Stimulated activated naive CD4-positive, alpha-beta T cell (primary cell): ENCODE results near the gene CNNM1.

Experiments used
- DNase-seq, 6 experiments: peaks; one replicate each; lab custom pipeline; 2025; lab: John Stamatoyannopoulos, UW

CNNM1 gene

GRCh38 chr10:99329304-99329553, at the start of gene CNNM1:
CNNM1 (plus strand) TSS chr10:99329356; CDS start chr10:99329388, 32 bp downstream.
- DNase-seq: no peak

GRCh38 chr10:99279626-99280111, 49.5 kb upstream of the CNNM1 start:
- no peak for DNase-seq

GRCh38 chr10:99280472-99280871, 48.7 kb upstream of the CNNM1 start:
- no peak for DNase-seq

GRCh38 chr10:99285881-99286280, 43.3 kb upstream of the CNNM1 start:
- DNase-seq: no peak

GRCh38 chr10:99290306-99290705, 38.9 kb upstream of the CNNM1 start:
- DNase-seq: no peak

GRCh38 chr10:99292159-99292558, 37.0 kb upstream of the CNNM1 start:
- DNase-seq: no peak

- no peak for DNase-seq
Observed at GRCh38 chr10:99296605-99297004, 32.6 kb upstream of the CNNM1 start.

- no peak for DNase-seq
Observed at GRCh38 chr10:99297033-99297432, 32.1 kb upstream of the CNNM1 start.

GRCh38 chr10:99303899-99304861, 25.0 kb upstream of the CNNM1 start:
- no peak for DNase-seq

- no peak for DNase-seq
Observed at GRCh38 chr10:99304862-99305229, 24.3 kb upstream of the CNNM1 start.

GRCh38 chr10:99312501-99312900, 16.7 kb upstream of the CNNM1 start:
- DNase-seq: no peak

- DNase-seq: no peak
Observed at GRCh38 chr10:99315853-99316252, 13.3 kb upstream of the CNNM1 start.

GRCh38 chr10:99316374-99316773, 12.8 kb upstream of the CNNM1 start:
- no peak for DNase-seq

GRCh38 chr10:99318048-99318447, 11.1 kb upstream of the CNNM1 start:
- DNase-seq: no peak

GRCh38 chr10:99318475-99318874, 10.7 kb upstream of the CNNM1 start:
- no peak for DNase-seq

- no peak for DNase-seq
Observed at GRCh38 chr10:99325281-99325680, 3.9 kb upstream of the CNNM1 start.

GRCh38 chr10:99326871-99327270, 2.3 kb upstream of the CNNM1 start:
- no peak for DNase-seq

- no peak for DNase-seq
Observed at GRCh38 chr10:99328579-99329303, 415 bp upstream of the CNNM1 start.

- no peak for DNase-seq
Observed at GRCh38 chr10:99329554-99330346, 594 bp downstream of the CNNM1 start.

GRCh38 chr10:99330347-99330924, 1.3 kb downstream of the CNNM1 start:
- no peak for DNase-seq

GRCh38 chr10:99331207-99331803, 2.1 kb downstream of the CNNM1 start:
- DNase-seq: no peak
